Activated CD4-positive, alpha-beta T cell treated with anti-CD3 and anti-CD28 coated beads for 36 hours (primary cell): Measurements from ENCODE around the gene MLPH. TPM values are rescaled to one million over a fixed set of nuclear protein-coding genes. Genes with fewer than 3 reads are reported as not detected.

Source experiments
- ATAC-seq: fragments of 200-7000 bp; cut with Tn5 transposase; one replicate; pipeline ENCODE4 v1.10.0; 2021; ENCODE audit warnings: mild to moderate bottlenecking, moderate library complexity
- CTCF ChIA-PET: fragments of 350-600 bp; sonication (Branson Sonifier 250); formaldehyde crosslinking; loops from one replicate; lab custom pipeline; 2021; ENCODE audit warnings: antibody characterized with exemption; lab: Charles Lee
- POLR2A ChIA-PET: fragments of 350-600 bp; sonication (Branson Sonifier 250); formaldehyde crosslinking; loops from one replicate; lab custom pipeline; 2021; ENCODE audit warnings: antibody characterized with exemption, inconsistent platforms; lab: Charles Lee
- DNase-seq: peaks from one replicate; pipeline ENCODE4 v3.0.0-alpha.2; 2020
- H3K27ac Mint-ChIP-seq: one replicate; pipeline ENCODE4 v1.8.0; 2021; ENCODE audit warnings: mixed read lengths
- H3K27me3 Mint-ChIP-seq: one replicate; pipeline ENCODE4 v1.8.0; 2021; ENCODE audit warnings: mixed read lengths
- H3K36me3 Mint-ChIP-seq: one replicate; pipeline ENCODE4 v1.8.0; 2021; ENCODE audit warnings: low read depth, mixed read lengths
- H3K4me1 Mint-ChIP-seq: one replicate; pipeline ENCODE4 v1.8.0; 2021; ENCODE audit warnings: mixed read lengths
- H3K4me3 Mint-ChIP-seq: one replicate; pipeline ENCODE4 v1.8.0; 2021; ENCODE audit warnings: mild to moderate bottlenecking, moderate library complexity, mixed read lengths
- H3K9me3 Mint-ChIP-seq: one replicate; pipeline ENCODE4 v1.8.0; 2021; ENCODE audit warnings: low read depth, mixed read lengths
- intact Hi-C, 2 experiments: fragments of 100-400 bp; cut with DNase I in 1 of 2; cut with micrococcal nuclease in 1 of 2; formaldehyde crosslinking; loops; one replicate each; pipeline versions ENCODE4 v1.14.2 to v1.15.1; 2022 to 2024; cut with DNase I, micrococcal nuclease
- microRNA-seq: library from miRNA; unstranded; fragments of <30 nt; microRNA quantifications from one replicate; pipeline ENCODE4 v1.2.0, GENCODE V29; 2021; ENCODE audit warnings: borderline replicate concordance
- total RNA-seq, 2 experiments: library from RNA; stranded (reverse); gene quantifications; one replicate each; pipeline ENCODE4 v1.2.3, GENCODE V29; 2021

Gene MLPH
- total RNA-seq, 2 experiments from 2014 or later = 0.82 to 1.2 TPM

GRCh38 chr2:237600205-237600846 is 113.3 kb downstream of the MLPH start:
- Mint-ChIP-seq H3K4me1 (peaks cover 29% of the 10 kb centered on the region), H3K4me3 (no peak overlapping the region), H3K9me3 (no peaks in the 10 kb centered on the region), H3K27me3 (no peaks in the 10 kb centered on the region), H3K36me3 (no peaks in the 10 kb centered on the region), H3K27ac (no peak overlapping the region)
- no peak for DNase-seq
- CTCF ChIA-PET = interaction anchor here (0.6 to 1.9 kb wide), 3 partner anchors 29 to 665 kb away, joined by 3 to 5 read pairs (median 4); no protein-coding TSS in a partner anchor
- no peak for ATAC-seq
- POLR2A ChIA-PET = no interaction called here
- intact Hi-C loops = no loop called here

- ChIA-PET CTCF (interaction anchor here (1.4 to 2.4 kb wide), 3 partner anchors 30 to 143 kb away, joined by 4 to 11 read pairs (median 5); no protein-coding TSS in a partner anchor), POLR2A (no interaction called here)
- Mint-ChIP-seq H3K4me1 (peaks cover 30% of the 10 kb centered on the region), H3K4me3 (no peak overlapping the region), H3K27me3 (no peaks in the 10 kb centered on the region), H3K27ac (no peak overlapping the region), H3K36me3 (no peaks in the 10 kb centered on the region), H3K9me3 (no peaks in the 10 kb centered on the region)
- ATAC-seq (no peak), DNase-seq (no peak)
- intact Hi-C loops = no loop called here
Measured at GRCh38 chr2:237601453-237602116, 114.5 kb downstream of the MLPH start.

GRCh38 chr2:237602409-237602808 is 115.4 kb downstream of the MLPH start:
- Mint-ChIP-seq H3K4me3 (no peak overlapping the region), H3K27me3 (no peaks in the 10 kb centered on the region), H3K4me1 (peaks cover 30% of the 10 kb centered on the region), H3K9me3 (no peaks in the 10 kb centered on the region), H3K36me3 (no peaks in the 10 kb centered on the region), H3K27ac (peak overlapping the region; percentile 58)
- ATAC-seq (no peak), DNase-seq (no peak)
- ChIA-PET POLR2A (no interaction called here), CTCF (interaction anchor here (0.6 to 3.4 kb wide), 4 partner anchors 26 to 143 kb away, joined by 3 to 11 read pairs (median 6); no protein-coding TSS in a partner anchor)
- intact Hi-C loops = no loop called here

- Mint-ChIP-seq H3K27ac (peak overlapping the region; percentile 58), H3K4me3 (no peak overlapping the region), H3K9me3 (no peaks in the 10 kb centered on the region), H3K4me1 (peaks cover 28% of the 10 kb centered on the region), H3K36me3 (no peaks in the 10 kb centered on the region), H3K27me3 (no peaks in the 10 kb centered on the region)
- ATAC-seq (no peak), DNase-seq (no peak)
- ChIA-PET POLR2A (no interaction called here), CTCF (interaction anchor here (1.0 to 3.4 kb wide), 3 partner anchors 31 to 142 kb away, joined by 3 to 11 read pairs (median 9); no protein-coding TSS in a partner anchor)
- intact Hi-C loops = no loop called here
Measured at GRCh38 chr2:237603049-237603717, 116.1 kb downstream of the MLPH start.

- POLR2A ChIA-PET = no interaction called here
- H3K27ac Mint-ChIP-seq = peak overlapping the region; percentile 58
- H3K4me1 Mint-ChIP-seq = peaks cover 24% of the 10 kb centered on the region
- ATAC-seq (peak; percentile 98), DNase-seq (peak; percentile 64)
- intact Hi-C loops = no loop called here
- CTCF ChIA-PET = interaction anchor here (0.9 to 3.4 kb wide), 3 partner anchors 13 to 70 kb away, joined by 3 to 9 read pairs (median 4); no protein-coding TSS in a partner anchor
- no peak overlapping the region for H3K4me3 Mint-ChIP-seq
- H3K27me3 Mint-ChIP-seq = no peaks in the 10 kb centered on the region
- no peaks in the 10 kb centered on the region for H3K9me3 Mint-ChIP-seq
- H3K36me3 Mint-ChIP-seq = no peaks in the 10 kb centered on the region
Measured at GRCh38 chr2:237603718-237604362, 116.8 kb downstream of the MLPH start.

- Mint-ChIP-seq H3K4me3 (no peak overlapping the region), H3K36me3 (no peaks in the 10 kb centered on the region), H3K4me1 (peaks cover 24% of the 10 kb centered on the region), H3K27ac (no peak overlapping the region), H3K9me3 (no peaks in the 10 kb centered on the region), H3K27me3 (no peaks in the 10 kb centered on the region)
- CTCF ChIA-PET = interaction anchor here (0.7 to 3.4 kb wide), 3 partner anchors 13 to 1091 kb away, joined by 3 to 9 read pairs (median 4); no protein-coding TSS in a partner anchor
- no peak for ATAC-seq
- intact Hi-C loops = no loop called here
- POLR2A ChIA-PET = no interaction called here
- no peak for DNase-seq
Measured at GRCh38 chr2:237604391-237604790, 117.3 kb downstream of the MLPH start.

Small RNA genes within 50 kb of the gene (microRNA-seq; reads per million reads assigned to microRNA genes)
- not detected for gene MIR6811

Other genes with a start within 250 kb of the MLPH start
- 10 to 100 TPM; 29.9 to 36.4 TPM for gene COL6A3, start 73.1 kb upstream of the MLPH start, total RNA-seq
- not detected for gene PRLH, start 79.3 kb downstream of the MLPH start, total RNA-seq
- under 1 TPM; 0.18 to 0.30 TPM for gene RAB17, start 103.5 kb downstream of the MLPH start, total RNA-seq
- 100 to 1,000 TPM; 234 to 235 TPM for gene LRRFIP1, start 140.3 kb downstream of the MLPH start, total RNA-seq